GM12872 (cell line): ENCODE data around the gene RPH3AL.

ENCODE experiments used
- CTCF ChIP-seq: IDR thresholded peaks from 3 replicates; pipeline ENCODE4 v1.5.1; 2011; ENCODE audit warnings: low read depth, mild to moderate bottlenecking, low read length, moderate library complexity; ENCODE audit not compliant: insufficient read depth

Gene RPH3AL

GRCh38 chr17:163514-164098, 189.0 kb downstream of the RPH3AL start:
- no peak for TF ChIP-seq CTCF

- TF ChIP-seq CTCF, result no peak
These were observed 189.9 kb downstream of the RPH3AL start for GRCh38 chr17:162689-163088.
